Measurements from ENCODE around the gene CDKAL1.
A peak's percentile ranks its signal among the peaks of the same experiment; 100 is the strongest.
"Not testable (repeated sequence)": the region's sequence is repeated elsewhere in the genome, so short reads cannot be mapped to it uniquely, and the experiment has no call there.

CDKAL1 gene

DNA sequence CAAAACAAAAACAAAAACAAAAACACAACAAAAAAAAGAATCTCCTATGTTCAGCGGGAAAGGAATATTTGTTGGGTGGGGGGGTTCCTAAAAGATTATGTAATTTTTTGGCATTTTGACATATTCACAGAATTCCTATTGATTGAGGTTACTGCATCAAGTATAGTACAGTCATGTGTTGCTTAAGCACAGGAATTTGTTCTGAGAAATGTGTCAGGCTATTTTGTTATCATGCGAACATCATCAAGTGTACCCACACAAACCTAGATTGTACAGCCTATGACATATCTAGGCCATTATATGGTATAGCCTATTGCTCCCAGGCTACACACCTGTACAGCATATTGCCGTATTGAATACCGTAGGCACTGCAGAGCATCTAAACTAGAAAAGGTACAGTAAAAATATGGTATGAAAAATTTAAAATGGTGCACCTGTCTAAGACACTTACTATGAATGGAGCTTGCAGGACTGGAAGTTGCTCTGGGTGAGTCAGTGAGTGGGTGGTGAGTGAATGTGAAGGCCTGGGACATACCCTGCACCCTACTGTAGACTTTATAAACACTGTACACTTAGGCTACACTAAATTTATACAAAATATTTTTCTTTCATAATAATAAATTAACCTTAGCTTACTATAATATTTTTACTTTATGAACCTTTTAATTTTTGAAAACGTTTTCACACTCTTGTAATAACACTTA lies 110.6 kb downstream of the CDKAL1 start:
- DNase-seq = no peak

GRCh38 chr6:20645572-20645971 lies 111.3 kb downstream of the CDKAL1 start:
- not testable (repeated sequence) for DNase-seq

- no peak for DNase-seq
Measured at GRCh38 chr6:20647585-20647984, 113.3 kb downstream of the CDKAL1 start.

- not testable (repeated sequence) for DNase-seq
Measured at GRCh38 chr6:20649696-20650470, 115.6 kb downstream of the CDKAL1 start.

DNA sequence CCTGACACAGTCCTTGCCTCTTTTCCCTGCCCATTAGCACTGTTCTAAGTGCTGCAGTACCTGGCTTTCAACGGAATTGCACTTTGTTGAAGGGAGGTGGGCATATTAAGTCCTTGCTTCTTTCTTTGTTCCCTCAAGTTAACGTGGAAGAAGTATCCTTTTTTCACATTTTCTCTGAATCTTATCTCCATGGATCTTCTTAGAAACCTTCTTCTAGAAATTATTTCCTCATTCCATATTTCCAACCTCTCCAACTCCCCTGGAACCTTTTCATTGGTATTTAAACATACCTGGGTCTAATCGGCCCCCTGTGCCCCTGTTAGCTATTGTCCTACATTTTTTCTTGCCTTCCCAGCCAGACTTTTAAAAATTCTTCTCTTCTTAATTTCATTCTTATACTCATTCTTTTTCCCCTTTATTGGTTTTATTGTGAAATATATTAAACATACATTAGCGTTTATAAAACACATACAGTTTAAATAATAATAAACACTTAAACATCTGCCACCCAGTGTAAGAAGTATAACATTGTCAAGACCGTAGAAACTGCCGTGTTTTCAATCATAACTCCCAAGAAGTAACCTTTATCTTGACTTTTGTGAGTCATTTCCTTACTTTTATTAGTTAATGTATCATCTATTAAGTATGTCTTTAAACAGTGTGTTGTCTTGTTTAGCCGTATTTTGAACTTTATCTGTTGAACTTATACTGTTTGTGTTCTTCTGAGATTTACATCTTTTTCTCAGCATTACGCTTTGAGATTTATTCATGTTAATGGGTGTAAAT lies 118.2 kb downstream of the CDKAL1 start:
- no peak for DNase-seq

DNA sequence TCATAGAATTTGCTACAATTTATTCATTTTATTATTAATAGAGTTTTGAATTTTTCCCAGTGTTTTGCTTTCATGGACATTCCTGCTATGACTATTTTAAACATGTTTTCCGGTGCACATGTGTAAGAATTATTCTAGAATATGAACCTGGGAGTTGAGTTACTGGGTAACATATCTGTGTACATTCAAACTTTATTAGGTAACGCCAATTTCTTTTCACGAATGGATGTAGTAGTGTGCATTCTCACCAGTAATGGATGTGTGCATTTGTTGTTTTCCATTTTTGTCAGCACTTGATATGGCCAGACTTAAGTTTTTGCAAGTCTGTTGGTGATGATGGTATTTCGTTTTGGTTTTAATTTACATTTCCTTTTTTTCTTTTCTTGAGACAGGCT lies 118.8 kb downstream of the CDKAL1 start:
- no peak for DNase-seq

GRCh38 chr6:20655317-20655716 lies 121.1 kb downstream of the CDKAL1 start:
- no peak for DNase-seq

DNA sequence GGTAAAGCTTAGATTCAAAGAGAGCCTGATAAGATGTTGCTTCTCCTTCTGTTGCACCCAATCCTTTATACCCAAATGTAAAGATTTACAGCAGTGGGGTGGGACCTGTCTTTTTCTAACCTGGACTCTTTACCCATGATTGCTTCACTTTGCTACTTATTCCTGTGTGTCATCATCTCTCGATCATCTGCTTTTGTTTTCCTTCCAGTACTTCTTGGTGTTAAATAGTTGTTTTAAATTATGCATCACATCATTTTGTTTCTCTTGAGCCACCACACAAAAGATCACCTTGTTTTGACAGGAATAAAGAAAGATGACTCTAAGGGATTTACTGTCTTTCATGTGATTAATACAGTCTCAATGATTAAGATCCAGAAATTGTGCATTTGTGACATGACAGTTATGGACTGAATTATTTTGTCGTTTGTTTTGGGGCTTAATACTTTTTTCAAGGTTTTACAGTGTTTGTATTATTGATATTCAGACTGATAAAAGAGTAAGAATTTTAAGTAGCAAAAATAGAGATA lies 123.1 kb downstream of the CDKAL1 start:
- DNase-seq = peak; percentile 48

GRCh38 chr6:20658053-20658452 lies 123.8 kb downstream of the CDKAL1 start:
- peak; percentile 74 for DNase-seq

DNA sequence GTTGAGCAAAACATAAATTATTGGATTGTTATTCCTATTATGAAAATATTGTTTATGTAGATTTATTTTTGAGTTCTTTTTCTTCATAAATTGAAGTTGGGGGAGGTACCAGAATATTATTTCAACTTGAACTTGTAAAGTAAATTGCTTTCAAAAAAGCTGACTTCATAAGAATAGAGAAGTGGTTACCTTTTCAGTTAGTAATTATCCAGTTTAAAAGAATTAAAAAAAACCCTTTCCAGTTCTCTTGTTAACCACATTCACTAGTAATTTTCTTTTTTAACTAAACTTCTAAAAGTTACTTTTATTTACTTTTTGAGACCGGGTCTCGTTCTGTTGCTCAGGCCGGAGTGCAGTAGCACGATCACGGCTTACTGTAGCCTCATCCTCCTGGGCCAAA lies 124.3 kb downstream of the CDKAL1 start:
- DNase-seq = no peak

DNA sequence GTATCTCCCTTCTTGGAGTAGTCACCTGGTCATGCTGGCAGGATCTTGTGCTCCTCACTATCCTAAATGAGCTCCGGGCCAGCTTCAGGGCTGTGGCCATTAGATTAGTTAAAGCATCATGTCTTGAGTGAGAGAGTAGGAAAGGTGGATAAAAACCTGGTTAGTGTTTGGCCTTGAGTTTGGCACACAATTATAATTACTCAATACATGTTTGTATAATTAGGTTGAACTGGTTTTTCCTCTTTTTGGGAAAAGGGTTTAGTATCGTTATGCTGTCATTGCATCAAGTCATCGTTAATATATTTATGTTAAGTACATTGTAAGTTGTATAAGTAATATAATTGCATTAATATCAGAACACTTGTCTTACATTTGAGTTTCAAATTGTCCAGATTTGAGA lies 126.3 kb downstream of the CDKAL1 start:
- DNase-seq = peak; percentile 90

GRCh38 chr6:20661721-20662120 lies 127.5 kb downstream of the CDKAL1 start:
- peak; percentile 97 for DNase-seq

DNA sequence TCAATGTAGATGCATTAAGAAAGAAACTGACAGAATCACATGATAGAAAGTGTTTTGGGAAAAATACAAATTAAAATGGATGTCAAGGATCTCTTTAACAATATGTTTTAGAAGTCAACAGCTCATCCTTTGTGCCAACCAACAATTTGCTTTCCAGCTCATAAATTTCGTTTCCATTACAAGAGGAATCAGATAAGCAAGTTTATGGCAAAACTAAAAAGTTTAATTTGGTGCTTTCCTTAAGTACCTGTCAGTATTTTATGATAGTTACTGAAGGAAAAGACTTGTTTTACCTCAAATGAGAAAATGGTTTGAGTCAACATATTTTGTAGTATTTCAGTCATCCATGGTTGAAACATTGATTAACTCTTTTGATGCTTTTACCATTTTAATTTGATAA lies 130.0 kb downstream of the CDKAL1 start:
- DNase-seq = no peak

GRCh38 chr6:20665290-20665689 lies 131.0 kb downstream of the CDKAL1 start:
- DNase-seq = no peak

DNA sequence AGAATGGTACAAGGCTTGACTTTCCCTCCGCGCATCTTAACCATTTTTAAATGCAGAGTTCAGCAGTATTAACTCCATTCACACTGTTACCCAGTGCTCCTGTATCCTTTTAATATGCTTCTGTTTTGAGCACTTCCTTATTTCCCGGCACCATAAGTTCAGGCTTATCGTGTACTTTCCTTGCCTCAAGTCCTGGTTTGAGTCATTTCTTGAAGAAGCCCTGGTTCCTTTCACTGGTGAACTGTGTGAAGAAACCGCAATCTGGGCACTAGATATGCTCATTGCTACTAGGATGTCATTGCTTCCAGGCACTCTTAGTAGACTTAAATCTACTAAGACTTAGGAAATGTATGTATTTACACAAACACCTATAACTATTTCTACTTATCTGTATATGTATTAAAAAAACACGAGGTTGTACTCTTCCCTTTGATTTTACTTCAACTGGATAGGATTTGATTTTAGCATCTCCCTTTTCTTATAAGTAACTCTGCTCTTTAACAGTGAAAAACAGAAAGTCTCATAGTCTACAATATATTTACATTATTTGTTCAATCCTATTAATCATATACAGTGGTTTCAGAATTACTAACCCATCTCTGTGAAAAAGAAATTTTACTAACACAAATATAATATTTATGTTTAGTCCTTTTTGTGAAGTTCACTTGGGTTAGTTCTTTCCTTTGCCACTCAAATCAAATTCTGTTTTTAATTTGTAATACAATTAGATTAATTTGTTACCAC lies 135.5 kb downstream of the CDKAL1 start:
- DNase-seq = no peak

DNA sequence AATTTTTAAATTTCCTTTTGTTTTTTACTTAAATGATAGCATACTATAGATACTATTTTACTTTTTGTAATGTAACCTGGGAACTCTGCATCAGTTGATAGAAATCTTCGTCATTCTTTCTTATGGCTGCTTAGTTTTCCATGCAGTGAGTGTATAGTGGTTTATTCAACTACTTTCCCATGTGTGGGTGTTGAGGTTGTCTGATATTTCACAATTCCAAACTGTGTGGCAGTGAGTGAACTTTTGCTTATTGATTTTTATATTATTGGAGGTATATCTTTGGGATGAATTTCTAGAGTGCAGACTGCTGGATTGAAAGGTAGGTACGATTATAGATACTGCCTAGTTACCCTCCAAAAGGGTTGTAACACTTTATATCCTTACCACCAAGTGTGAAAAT lies 136.5 kb downstream of the CDKAL1 start:
- DNase-seq = no peak

- no peak for DNase-seq
Measured at GRCh38 chr6:20672038-20672437, 137.8 kb downstream of the CDKAL1 start.

GRCh38 chr6:20673458-20673857 lies 139.2 kb downstream of the CDKAL1 start:
- DNase-seq = no peak

- DNase-seq = no peak
Measured at GRCh38 chr6:20674664-20675063, 140.4 kb downstream of the CDKAL1 start.

GRCh38 chr6:20678831-20679352 lies 144.6 kb downstream of the CDKAL1 start:
- no peak for DNase-seq

GRCh38 chr6:20680697-20681165 lies 146.5 kb downstream of the CDKAL1 start:
- no peak for DNase-seq

GRCh38 chr6:20681243-20681684 lies 147.0 kb downstream of the CDKAL1 start:
- DNase-seq = peak; percentile 47
